NCI-H1694 treated with DMSO at 0.1 percent for 48 hours (cell line): ENCODE measurements around the gene CPEB1.
"Not testable (repeated sequence)": the region's sequence is repeated elsewhere in the genome, so short reads cannot be mapped to it uniquely, and the experiment has no call there.

ENCODE experiments used
- DNase-seq: peaks from one replicate; lab custom pipeline; 2025; lab: John Stamatoyannopoulos, UW

Gene CPEB1

GRCh38 chr15:82513587-82513986 is 133.6 kb downstream of the CPEB1 start:
- not testable (repeated sequence) for DNase-seq

DNA sequence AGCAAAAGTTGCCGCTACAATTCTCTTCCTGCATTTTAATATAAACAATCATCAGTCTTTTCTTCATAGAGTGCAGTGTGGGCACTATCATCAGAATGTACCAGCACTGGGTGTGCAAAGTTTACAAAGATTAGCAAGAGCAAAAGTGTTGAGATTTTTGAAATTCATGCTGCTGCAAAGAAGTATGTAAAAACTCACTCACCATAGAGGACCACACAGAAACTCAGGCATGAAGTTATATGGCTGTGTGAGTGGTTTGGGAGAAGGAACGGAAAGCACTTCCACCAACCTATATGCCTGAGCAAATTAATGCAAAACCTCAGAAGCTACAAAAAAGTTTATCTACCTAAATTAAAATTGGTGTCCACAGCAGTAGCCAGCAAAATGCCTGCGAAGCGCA is 139.5 kb downstream of the CPEB1 start:
- not testable (repeated sequence) for DNase-seq

GRCh38 chr15:82507087-82507486 is 140.1 kb downstream of the CPEB1 start:
- not testable (repeated sequence) for DNase-seq

DNA sequence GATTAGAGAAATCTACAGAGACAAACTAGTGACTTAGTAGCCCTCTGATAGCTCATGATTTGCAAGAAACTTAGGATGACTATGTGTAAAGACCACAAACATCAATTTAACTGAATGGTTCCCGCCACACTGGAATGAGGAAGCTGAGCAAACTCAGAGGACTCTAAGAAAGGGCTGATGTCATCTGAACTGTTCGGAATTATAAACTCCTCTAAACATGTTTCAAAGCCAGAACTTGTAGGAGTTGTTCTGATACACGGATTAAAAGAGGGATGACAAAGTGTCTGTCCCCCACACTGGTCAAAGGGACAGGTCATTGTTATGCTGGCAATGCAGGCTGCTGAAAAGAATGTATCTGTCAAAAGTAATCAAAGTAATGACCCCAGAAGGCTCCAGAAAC is 141.3 kb downstream of the CPEB1 start:
- DNase-seq = not testable (repeated sequence)

- not testable (repeated sequence) for DNase-seq
Observed at GRCh38 chr15:82504074-82504473, 143.1 kb downstream of the CPEB1 start.

- DNase-seq = not testable (repeated sequence)
Observed at GRCh38 chr15:82502700-82503339, 144.3 kb downstream of the CPEB1 start.

DNA sequence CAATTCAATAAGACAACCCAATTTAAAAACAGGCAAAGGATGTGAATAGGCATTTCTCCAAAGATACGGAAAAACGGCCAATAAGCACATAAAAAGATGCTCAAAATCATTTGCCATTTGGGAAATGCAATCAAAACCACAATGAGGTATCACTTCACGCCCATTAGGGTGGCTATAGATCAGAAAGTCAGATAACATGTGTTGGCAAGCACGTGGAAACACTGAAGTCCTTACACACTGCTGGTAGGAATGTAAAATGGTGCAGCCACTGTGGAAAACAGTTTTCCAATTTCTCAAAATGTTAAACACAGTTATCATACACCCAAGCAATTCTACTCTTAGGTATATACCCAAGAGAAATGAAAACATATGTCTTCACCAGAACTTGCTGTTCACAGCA is 146.4 kb downstream of the CPEB1 start:
- not testable (repeated sequence) for DNase-seq

DNA sequence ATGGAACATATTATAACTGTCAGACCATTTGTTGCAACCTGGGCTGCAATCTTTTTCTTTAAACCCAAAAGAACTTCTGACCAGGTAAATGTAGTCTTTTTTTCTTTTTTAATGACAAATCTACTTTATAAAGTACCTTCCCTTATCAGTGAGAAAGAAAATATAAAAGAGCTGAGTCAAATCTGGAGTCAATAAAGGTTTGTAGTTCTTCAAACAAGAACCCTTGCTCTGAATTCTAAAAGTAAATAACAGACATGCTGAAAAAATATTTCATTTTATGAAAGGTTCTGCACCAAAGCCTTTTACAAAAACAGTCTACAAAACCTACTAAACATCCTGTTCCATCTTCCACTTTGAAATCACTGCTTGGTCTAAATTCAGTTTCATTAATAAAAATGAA is 149.2 kb downstream of the CPEB1 start:
- DNase-seq = not testable (repeated sequence)
